GM12874 (cell line): ENCODE measurements around the gene EXD3.

Experiments used
- TF ChIP-seq, protein P1 (sequence below): IDR thresholded peaks from 2 replicates; pipeline ENCODE4 v1.5.1; 2011; ENCODE audit warnings: low read depth, mild to moderate bottlenecking, control low read depth, low read length, moderate library complexity; ENCODE audit not compliant: insufficient read depth

Gene EXD3

GRCh38 chr9:137390553-137391410, 32.2 kb downstream of the EXD3 start:
- TF ChIP-seq, protein P1, sequence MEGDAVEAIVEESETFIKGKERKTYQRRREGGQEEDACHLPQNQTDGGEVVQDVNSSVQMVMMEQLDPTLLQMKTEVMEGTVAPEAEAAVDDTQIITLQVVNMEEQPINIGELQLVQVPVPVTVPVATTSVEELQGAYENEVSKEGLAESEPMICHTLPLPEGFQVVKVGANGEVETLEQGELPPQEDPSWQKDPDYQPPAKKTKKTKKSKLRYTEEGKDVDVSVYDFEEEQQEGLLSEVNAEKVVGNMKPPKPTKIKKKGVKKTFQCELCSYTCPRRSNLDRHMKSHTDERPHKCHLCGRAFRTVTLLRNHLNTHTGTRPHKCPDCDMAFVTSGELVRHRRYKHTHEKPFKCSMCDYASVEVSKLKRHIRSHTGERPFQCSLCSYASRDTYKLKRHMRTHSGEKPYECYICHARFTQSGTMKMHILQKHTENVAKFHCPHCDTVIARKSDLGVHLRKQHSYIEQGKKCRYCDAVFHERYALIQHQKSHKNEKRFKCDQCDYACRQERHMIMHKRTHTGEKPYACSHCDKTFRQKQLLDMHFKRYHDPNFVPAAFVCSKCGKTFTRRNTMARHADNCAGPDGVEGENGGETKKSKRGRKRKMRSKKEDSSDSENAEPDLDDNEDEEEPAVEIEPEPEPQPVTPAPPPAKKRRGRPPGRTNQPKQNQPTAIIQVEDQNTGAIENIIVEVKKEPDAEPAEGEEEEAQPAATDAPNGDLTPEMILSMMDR: no peak

DNA sequence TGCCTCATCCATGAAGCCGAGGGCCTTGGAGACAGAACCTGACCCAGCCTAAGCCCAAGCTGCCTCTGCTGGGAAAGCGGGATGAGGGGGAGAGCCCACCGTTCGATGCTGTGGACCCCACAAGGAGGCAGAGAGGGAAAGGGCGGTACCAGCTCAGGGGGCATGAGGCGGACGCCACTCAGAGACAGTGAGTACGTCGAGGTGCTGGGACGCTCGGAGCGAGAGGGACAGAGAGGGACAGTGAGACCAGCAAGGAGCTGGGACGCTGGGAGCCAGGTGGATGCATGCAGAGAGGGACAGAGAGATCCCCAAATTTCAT, 33.6 kb downstream of the EXD3 start:
- TF ChIP-seq, protein P1: no peak

- TF ChIP-seq, protein P1: no peak
Measured at GRCh38 chr9:137388589-137389427, 34.2 kb downstream of the EXD3 start.

DNA sequence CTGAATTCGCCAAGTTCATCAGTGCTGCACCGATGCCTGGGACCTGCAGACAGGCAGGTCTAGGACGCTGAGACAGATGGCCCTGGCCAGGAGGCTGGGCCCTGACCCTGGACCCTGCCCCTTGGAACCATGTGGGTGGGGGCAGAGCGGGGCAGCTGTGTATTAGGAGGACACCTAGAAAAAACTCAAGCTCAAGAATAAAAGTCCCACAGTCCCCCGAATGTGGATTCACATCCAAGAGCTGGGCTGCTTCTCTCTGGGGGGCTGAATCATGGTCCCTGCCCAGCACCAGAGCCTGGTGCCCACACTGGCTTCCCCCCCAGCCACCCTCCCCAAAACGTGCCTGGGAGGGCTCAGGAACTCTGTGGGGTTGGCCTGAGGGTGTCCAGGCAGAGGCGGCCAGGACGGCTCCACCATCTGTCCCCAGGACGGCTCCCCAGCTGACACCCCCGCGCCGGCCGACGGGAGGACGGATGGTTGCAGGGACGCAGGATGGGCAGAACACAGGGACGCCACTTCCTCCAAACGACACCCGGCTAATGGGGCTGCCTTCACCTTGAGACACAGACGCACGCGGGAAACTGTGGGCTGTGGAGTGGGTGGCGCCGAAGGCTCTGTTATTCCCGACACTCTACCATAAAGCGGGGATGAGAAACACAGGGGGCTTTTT, 34.9 kb downstream of the EXD3 start:
- TF ChIP-seq, protein P1: no peak

GRCh38 chr9:137387114-137387890, 35.7 kb downstream of the EXD3 start:
- TF ChIP-seq, protein P1: no peak

- TF ChIP-seq, protein P1: no peak
Measured at GRCh38 chr9:137385061-137385655, 37.8 kb downstream of the EXD3 start.
